GM19025 (cell line): ENCODE data around the gene RHOU.
A peak's percentile ranks its signal among the peaks of the same experiment; 100 is the strongest.
"Not testable (repeated sequence)": the region's sequence is repeated elsewhere in the genome, so short reads cannot be mapped to it uniquely, and the experiment has no call there.

Source experiments
- ATAC-seq: cut with Tn5 transposase; IDR thresholded peaks from one replicate; pipeline ENCODE4 v1.9.1; 2021; ENCODE audit warnings: mild to moderate bottlenecking, low read depth, moderate library complexity; ENCODE audit not compliant: unreplicated experiment

RHOU gene

GRCh38 chr1:228734881-228735801 is at the start of gene RHOU:
Gene RHOU (plus strand): TSS chr1:228735479. CDS start chr1:228735743, 264 bp downstream.
- peak; percentile 67 for ATAC-seq

DNA sequence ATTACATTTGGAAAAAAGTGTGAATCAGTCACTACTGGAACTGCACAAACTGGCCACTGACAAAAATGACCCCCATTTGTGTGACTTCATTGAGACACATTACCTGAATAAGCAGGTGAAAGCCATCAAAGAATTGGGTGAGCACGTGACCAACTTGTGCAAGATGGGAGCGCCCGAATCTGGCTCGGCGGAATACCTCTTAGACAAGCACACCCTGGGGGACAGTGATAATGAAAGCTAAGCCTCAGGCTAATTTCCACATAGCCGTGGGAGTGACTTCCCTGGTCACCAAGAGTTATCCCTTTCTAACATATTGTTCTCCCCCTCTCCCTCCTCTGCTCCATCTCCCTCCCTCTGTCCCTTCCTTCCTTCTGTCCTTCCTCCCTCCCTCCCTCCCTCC is 47.7 kb upstream of the RHOU start:
- no peak for ATAC-seq

DNA sequence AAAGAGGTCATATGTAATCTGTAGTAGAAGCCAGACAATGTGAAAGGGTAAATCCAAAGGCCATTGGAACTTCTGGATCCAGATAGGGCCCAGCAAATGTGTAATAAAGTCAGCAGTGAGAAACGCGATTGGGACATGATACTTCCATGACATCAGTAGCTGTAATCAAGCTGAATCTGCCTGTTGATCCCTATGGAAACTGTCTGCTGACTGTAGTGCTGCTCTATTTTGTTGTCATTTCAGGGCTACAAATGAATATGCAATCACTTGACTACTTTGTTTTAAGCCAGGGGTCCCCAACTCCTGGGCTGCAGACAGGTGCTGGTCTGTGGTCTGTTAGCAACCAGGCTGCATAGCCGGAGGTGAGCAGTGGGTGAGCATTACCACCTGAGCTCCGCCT is 46.0 kb upstream of the RHOU start:
- ATAC-seq, result no peak

DNA sequence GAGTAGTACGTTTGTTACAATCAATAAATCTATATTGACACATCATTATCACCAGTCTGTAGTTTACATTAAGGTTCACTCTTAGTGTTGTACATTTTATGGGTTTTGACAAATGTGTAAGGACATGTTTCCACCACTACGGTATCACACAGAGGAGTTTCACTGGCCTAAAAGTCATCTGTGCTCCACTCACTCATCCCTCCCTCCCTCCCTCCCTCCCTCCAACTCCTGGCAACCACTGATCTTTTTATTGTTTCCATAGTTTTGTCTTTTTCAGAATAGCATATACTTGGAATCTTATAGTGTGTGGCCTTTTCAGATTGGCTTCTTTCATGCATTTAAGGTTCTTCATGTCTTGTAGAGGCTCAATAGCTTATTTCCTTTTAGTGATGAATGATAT is 44.1 kb upstream of the RHOU start:
- no peak for ATAC-seq

DNA sequence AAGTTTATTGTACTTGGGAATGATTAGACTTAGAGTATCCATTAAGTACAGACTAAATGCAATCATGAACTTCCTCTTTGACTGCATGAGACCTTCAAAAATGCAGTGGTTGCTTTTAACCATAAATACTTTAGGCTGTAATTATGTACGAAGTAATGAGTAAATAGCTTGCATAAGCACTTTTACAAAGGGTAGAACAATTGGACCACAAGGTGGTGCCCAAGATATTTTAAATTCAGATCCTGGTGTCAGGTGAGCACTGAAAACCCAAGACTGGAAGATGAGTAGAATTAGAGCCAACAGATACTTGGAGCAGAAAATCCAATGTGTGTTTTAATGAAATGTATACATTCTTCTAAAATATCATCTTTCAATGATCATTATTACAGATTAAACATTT is 43.4 kb upstream of the RHOU start:
- ATAC-seq, result no peak

DNA sequence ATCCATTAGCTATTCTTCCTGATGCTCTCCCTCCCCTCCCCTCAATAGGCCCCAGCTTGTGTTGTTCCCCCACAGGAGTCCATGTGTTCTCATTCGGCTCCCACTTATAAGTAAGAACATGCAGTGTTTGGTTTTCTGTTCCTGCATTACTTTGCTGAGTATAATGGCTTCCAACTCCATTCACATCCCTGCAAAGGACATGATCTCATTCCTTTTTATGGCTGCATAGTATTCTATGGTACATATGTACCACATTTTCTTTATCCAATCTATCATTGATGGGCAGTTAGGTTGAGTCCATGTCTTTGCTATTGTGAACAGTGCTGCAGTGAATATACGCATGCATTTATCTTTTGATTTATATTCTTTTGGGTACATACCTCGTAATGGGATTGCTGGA is 40.8 kb upstream of the RHOU start:
- ATAC-seq, result not testable (repeated sequence)

GRCh38 chr1:228695015-228695955 is 40.0 kb upstream of the RHOU start:
- no peak for ATAC-seq

DNA sequence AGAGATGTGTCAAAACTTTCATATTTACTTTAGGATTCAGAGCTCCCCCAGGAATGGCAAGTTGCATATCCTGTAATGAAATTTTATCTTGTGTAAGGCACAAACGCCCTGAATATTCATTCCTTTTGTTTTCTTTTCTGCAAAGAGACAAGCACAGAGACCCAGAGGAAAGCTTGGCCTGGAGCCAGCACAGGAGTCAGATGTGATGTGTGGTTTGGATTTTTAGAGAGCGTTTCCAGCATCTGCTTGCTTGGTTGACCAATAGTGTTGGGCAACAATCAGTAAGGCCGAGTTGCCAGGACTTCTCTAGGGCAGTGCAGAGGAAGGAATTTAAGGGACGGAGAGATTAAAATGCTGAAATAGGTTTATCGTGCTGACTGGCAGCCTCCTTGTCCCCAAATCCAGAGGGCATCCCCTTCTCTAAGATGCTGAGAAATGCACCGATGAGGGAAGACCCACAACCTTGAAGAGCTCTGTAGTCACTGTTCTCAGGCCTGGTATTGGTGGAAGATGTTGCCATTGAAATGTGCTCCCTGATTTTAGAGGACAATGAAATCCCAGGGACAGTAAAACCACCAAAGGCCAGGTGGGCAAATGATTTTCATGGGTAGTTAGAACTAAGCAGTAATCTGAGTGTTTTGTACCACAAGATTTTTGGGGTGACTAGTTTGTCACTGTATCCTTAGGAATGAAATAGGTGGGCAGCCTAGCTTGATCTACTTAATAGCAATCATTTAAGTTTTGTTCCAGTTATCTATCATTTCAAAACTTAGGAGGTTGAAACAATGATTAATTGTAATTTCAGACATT is 37.9 kb upstream of the RHOU start:
- ATAC-seq, result no peak

DNA sequence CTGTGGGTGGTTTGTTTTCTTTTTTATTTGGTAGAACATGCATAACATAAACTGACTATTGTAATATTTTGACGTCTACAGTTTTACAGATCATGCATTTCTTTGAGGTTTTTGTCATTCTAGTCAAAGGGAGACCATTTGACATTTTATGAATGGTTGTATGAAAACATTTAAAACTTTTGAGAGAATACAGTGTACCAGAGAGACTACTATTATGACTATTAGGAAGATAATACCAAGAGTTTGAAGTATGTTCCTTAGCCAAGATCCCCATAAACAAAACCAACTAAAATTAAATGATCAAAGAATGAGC is 37.3 kb upstream of the RHOU start:
- ATAC-seq, result no peak

DNA sequence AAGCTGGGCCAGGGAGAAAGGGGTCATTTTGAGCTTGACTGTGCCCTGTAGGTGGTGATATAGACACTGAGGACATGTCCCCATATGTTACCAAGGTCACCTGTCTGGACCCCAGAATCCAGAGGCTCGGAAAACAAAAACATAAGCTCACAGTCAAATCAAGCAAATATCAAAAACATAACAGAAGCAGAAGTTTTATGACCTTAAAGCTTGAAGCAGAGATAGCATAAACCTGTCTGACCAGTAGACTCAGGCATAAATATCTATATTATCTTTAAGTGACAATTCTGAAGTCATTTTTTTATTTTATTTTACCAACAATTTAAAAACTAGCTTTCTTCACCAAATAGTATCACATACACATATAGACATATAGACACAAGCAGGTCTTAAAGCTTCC is 32.8 kb upstream of the RHOU start:
- ATAC-seq, result no peak

DNA sequence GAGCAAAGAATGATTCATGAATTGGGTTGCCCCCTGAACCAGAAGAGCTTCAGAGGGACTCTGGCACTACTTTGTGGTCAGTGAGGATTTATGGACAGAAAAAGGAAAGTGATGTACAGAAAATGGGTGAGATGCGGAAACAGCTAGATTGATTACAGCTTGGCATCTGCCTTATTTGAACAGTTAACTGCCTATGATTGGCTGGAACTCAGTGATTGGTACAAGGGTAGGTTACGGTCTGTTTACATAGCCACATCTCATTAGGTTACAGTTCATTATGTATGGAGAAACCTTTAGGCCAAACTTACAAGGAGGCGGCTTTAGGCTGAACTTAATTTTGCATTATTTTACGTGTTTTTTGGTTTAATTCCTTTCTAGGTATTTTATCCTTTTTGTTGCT is 29.0 kb upstream of the RHOU start:
- no peak for ATAC-seq

- no peak for ATAC-seq
Measured at GRCh38 chr1:228717081-228717480, 18.2 kb upstream of the RHOU start.

GRCh38 chr1:228721407-228721806 is 13.9 kb upstream of the RHOU start:
- ATAC-seq, result no peak

GRCh38 chr1:228723287-228723686 is 12.0 kb upstream of the RHOU start:
- no peak for ATAC-seq

DNA sequence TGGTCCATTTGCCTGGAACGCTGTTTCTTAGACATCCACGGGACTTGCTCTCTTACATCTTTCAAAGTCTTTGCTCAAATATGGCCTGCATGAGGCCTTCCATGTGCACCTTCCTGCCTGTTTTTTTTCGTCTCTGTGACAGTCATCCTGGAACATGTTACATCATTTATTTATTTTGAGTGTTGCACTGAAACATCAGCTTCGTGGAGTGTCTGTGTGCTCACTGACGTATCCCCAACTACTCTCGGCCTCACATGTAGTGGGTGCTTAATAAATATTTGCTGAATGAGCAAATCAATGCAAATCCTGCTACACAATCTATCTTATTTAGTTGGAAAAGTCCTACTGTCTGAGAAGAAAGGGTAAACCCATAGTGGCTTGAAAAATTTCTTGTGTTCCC is 11.4 kb upstream of the RHOU start:
- no peak for ATAC-seq

GRCh38 chr1:228725178-228725577 is 10.1 kb upstream of the RHOU start:
- no peak for ATAC-seq

GRCh38 chr1:228727681-228728171 is 7.6 kb upstream of the RHOU start:
- no peak for ATAC-seq

DNA sequence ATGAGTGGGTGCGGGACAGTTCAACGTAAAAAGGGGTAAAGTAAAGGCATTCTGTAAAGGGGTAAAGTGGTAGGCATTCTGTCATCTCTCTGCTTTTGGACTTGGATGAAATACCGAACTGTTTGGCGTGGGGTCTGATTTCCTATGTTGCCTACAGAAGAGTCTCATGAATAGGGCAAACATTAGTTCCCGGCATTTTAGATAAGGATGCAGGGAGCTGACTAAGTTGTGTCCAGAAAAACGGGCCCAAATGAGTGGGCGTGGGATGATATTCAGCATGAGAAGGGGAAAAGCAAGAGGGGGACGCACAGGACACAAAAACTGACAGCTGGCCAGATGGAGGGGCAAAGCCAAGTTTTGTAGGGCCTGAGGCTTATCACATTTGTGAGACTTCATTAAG is 2.9 kb upstream of the RHOU start:
- no peak for ATAC-seq

DNA sequence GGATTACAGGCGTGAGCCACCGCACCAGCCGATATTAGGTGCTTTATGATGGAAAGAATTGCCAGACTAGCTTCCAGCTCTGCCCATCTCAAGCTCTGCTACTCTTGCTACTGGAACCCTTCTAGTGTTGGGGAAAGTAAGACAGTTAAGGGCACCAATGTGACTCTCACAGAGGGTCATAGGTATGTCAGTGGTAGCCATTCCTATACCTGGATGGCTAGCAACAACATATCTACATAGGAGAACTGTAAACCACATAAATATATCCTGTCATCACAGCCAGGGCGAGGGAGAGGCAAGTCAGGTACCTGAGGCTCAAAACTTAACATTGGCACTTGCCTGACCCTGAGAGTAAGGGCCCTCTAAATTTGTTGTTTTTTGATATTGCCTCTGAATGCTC is 1.7 kb upstream of the RHOU start:
- ATAC-seq, result no peak

DNA sequence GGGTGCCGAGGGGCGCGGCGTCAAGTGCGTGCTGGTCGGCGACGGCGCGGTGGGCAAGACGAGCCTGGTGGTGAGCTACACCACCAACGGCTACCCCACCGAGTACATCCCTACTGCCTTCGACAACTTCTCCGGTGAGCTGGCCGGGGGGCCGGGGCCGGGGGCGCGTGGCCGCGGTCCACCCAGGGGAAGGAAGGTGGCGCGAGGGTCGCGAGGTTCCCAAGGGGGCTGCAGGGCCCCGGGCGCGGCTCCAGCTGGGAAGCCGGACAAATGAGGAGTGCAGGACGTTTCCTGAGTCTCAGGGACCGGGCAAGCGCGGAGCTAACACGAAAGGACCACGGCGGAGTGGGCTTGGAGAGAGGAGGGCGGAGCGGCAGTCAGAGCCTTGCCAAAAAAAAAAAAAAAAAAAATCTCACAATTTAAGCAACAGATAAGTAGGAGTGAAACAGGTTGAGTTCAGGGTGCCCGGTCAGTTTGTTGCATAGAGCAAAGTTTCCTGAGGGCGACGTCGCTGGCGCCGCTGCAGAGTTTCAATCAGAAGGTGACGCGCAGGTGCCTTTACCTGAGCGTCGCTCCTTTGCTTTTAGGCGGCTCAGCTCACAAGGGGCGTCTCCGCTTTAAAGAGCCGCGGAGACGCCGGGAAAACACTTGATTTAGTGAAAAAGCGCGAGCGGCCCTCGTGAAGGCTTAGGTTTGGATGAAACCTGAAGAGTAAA is 750 bp downstream of the RHOU start:
- peak; percentile 17 for ATAC-seq
